Fibroblast of pulmonary artery (primary cell): ENCODE measurements around the gene MUL1.

ENCODE experiments used
- DNase-seq: peaks from one replicate; pipeline ENCODE4 v3.0.0-alpha.2; 2010; ENCODE audit warnings: low read depth
- H3K4me3 ChIP-seq: replicated peaks from 2 replicates; pipeline ENCODE4 v1.5.1; 2011; ENCODE audit warnings: low read depth, mild to moderate bottlenecking, control low read depth, low read length, moderate library complexity
- TF ChIP-seq, protein P1 (sequence below): IDR thresholded peaks from 2 replicates; pipeline ENCODE4 v1.5.1; 2011; ENCODE audit warnings: mild to moderate bottlenecking, control low read depth, low read length, inconsistent platforms; ENCODE audit errors: missing control alignments

The MUL1 gene

DNA sequence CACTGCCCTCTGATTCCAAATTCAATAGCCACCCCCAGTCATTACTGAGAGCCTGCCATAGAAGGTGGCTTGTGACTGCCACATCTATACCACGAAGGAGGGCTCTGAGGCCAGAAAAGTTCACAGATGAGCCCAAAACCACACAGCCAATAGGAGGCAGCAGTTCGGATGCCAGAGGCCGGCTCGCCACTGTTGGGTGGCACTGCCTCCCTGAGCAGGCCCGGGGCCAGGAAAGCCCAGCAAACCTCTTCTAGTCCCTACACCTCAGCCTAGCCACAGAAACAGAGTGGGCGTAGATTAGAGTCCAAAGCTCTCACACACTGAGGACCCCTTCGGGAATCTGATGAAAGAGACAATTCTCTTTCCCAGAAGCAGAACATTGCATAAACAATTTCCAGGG lies 16.1 kb downstream of the MUL1 start:
- H3K4me3 ChIP-seq: no peak overlapping the region
- no peak for DNase-seq
- TF ChIP-seq, protein P1, sequence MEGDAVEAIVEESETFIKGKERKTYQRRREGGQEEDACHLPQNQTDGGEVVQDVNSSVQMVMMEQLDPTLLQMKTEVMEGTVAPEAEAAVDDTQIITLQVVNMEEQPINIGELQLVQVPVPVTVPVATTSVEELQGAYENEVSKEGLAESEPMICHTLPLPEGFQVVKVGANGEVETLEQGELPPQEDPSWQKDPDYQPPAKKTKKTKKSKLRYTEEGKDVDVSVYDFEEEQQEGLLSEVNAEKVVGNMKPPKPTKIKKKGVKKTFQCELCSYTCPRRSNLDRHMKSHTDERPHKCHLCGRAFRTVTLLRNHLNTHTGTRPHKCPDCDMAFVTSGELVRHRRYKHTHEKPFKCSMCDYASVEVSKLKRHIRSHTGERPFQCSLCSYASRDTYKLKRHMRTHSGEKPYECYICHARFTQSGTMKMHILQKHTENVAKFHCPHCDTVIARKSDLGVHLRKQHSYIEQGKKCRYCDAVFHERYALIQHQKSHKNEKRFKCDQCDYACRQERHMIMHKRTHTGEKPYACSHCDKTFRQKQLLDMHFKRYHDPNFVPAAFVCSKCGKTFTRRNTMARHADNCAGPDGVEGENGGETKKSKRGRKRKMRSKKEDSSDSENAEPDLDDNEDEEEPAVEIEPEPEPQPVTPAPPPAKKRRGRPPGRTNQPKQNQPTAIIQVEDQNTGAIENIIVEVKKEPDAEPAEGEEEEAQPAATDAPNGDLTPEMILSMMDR: no peak

DNA sequence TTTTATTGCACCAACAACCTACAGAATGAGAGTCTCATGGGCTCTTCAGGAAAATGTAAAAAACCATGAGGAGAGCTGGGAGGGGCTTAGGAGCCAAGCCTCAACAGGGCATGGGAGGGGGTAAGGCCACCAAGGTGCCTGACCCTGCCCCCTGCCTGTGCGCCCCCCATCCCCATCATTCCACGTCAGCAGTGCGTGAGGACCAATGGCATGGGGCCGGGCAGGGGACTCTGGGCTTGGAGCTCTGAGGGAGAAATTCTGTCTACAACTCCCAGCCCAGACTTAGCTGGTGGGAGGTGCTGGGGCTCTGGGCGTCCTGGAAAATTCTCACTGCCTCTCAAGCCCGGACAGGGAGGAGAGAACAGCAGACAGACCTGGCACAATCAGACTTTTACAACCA lies 16.8 kb downstream of the MUL1 start:
- no peak overlapping the region for H3K4me3 ChIP-seq
- no peak for DNase-seq
- TF ChIP-seq, protein P1: no peak

DNA sequence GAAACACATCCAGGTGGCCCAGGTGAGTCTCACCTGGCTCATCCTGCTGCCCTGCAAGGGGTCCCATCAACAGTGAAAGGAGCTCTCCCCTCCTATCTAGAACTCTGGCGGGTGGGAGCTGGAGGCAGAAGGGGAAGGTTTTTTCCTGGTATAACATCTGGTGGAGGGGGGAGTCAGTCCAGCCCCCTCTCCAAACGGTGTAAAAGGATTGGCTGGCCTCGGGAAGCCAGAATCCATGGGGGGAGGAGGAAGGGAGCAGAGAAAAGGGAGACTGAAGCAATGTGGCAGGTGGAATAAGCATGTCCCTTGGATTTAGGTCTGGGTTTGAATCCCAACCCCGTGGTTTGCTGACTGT lies 20.7 kb downstream of the MUL1 start:
- TF ChIP-seq, protein P1: no peak
- H3K4me3 ChIP-seq: no peak overlapping the region

DNA sequence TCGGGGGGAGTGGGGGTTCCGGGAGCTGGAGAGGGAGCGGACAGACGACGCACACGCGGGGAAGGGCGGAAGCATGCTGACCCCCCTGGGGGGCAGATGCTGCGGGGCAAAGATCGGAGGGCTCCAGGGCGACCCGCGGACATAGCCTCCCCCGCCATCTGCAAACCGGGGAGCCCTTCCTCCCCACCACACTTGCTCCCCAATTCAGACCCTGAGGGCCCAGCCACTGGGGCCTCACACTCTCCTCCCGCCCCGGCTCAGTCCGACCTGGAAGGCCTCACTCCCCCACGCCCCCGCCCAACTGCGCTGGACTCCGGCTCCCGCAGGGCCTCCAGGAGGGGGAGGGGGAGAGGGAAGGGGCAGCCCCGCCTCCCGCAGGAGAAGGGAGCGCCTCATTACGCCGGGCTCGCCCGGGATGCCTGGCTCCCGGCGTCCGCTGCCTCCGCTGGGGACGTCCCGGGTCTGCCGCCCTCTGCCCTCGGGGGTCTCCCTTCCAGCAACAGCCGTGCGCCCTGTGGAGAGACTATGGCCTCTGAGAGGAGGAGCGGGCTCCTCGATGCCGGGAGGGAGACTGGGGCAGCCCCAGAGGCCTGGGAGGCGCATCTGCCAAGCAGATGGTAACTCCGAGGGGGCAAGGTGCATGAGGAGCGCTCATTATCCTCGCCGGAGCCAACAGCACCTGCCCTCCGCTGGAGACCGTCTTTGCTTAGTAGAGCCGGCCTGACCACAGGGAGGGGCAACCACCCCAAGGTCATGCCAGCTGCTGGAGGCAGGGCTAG lies 21.3 kb downstream of the MUL1 start:
- peak overlapping the region; percentile 73 for H3K4me3 ChIP-seq
- DNase-seq: peak; percentile 61
- TF ChIP-seq, protein P1: no peak

More for the DNA sequence above, 20.7 kb downstream of the MUL1 start:
- DNase-seq: no peak

DNA sequence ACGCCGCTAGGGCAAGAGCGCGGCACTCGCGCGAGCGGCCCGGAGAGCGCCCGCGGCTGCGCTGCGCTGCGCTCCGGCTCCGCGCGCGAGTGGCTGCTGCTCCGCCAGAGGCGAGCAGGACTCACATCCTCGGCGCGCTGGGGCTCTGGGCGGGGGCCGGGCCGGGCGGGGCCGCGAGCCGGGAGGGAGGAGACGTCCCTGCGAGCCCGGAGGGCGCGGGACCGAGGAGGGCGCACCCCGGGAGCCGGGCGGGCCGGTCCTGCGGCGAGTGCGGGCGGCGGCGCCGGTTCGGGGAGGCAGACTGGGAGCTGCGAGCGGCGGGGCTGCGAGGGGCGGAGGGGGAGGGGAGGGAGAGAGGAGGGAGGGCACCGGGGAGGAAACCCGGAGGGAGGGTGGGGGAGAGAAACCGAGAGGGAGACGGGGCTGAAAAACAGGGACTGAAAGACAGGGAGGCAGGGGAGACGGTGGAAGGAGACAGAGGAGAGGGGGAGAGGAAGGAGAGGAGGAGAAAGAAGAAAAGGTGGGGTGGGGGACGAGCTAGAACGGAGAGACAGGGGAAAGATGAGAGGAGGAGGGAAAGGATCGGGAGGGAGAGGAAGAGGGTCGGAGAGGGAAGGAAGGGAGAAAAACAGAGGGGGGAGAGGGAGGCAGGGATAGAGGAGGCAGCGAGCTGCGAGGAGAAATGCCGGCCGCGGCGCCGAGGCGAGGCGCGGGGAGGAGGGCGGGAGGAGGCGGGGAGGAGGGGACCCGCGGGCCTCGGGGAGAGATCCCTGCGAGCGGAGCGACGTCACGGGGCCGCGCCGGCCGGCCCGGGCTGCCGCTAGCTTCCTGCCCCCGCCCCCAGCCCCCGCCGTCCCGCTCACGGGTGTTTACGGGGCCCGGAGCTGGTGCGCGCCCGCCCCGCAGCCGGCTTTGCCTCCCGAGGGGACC lies 22.2 kb downstream of the MUL1 start, which contains the start of gene CAMK2N1:
CAMK2N1 (minus strand) TSS at position 684 of the 930 bp plus-strand sequence. CDS start 831 bp downstream, outside the sequence.
- peak within 1 kb of the TSS; percentile 76 for H3K4me3 ChIP-seq
- peak; percentile 68 for DNase-seq
- TF ChIP-seq, protein P1: no peak

DNA sequence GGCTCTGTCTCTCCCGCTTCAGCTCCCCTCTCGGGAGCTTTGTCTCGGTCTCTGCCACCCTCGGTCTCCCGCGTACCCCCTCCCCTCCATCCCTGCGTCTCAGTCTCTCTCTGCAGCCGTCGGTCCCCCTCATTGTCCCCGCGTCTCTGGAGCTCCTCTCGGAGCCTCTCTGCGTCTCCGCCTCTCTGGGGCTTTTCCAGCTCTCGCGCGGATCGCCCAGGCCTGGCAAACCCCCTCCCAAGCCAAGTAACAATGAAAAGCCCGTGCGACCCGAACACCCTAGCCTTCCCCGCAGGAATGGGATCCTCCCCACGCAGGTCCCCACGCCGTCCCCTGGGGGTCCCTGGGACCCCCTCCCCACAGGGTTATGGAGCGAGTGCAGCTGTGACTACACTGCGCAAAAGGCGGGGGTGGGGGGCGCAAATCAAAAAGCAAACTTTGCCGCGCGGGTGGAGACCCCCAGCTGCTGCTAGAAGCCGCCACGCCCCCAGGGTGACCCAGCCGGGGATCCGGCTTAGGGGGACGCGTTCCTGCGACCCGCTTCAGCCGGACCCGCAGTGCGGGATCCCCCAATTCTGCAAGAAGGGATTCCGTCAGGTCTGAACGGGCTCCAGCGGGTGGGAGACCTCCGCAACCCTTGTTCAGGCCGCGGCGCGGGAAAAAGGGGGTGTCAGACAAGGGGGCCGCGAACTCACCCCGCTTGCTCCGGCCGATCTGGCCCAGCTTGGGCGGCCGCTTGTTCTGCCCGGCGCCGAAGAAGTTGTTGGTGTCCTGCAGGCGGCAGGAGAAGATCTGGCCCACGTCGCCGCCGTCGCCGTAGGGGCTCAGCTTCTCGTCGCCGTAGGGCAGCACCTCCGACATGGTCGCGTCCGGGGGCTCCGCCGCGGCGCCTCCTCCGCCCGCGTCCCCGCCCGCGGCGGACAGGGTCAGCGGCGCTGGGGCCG lies 23.2 kb downstream of the MUL1 start:
- DNase-seq: peak; percentile 26
- H3K4me3 ChIP-seq: peak overlapping the region; percentile 76
- TF ChIP-seq, protein P1: no peak
